Keratinocyte (primary cell): ENCODE measurements around the gene CLDN6. TPM values are rescaled to one million over a fixed set of nuclear protein-coding genes. Genes with fewer than 3 reads are reported as not detected.

ENCODE experiments used
- DNase-seq: peaks from one replicate; pipeline ENCODE4 v3.0.0-alpha.2; 2011; ENCODE audit warnings: low read depth, missing footprints, low spot score
- FAIRE-seq: peaks from 2 replicates; lab custom pipeline; 2011; peaks lifted over from hg19 to GRCh38; lab: Jason Lieb, UNC
- H2AFZ ChIP-seq: 2 replicates; pipeline ENCODE4 v1.6.0; 2012; ENCODE audit warnings: low read length, control low read depth, inconsistent platforms; ENCODE audit not compliant: control insufficient read depth
- H3K27ac ChIP-seq: 2 replicates; pipeline ENCODE4 v1.5.1; 2011; ENCODE audit warnings: low read length; ENCODE audit not compliant: control insufficient read depth, insufficient read depth
- H3K27me3 ChIP-seq: 3 replicates; pipeline ENCODE4 v1.6.0; 2011; ENCODE audit warnings: low read length; ENCODE audit not compliant: control insufficient read depth, insufficient read depth; ENCODE audit errors: extremely low read depth
- H3K36me3 ChIP-seq, 2 experiments: 2 replicates in 1 of 2; 3 replicates in 1 of 2; pipeline ENCODE4 v1.5.1; 2011; ENCODE audit warnings: low read length in 2 of 2, mild to moderate bottlenecking in 1 of 2; ENCODE audit not compliant: control insufficient read depth in 2 of 2, insufficient read depth in 2 of 2; ENCODE audit errors: extremely low read depth in 1 of 2
- H3K4me1 ChIP-seq: 3 replicates; pipeline ENCODE4 v1.5.1; 2011; ENCODE audit warnings: low read length; ENCODE audit not compliant: control insufficient read depth, insufficient read depth; ENCODE audit errors: extremely low read depth
- H3K4me2 ChIP-seq: 3 replicates; pipeline ENCODE4 v1.6.0; 2011; ENCODE audit warnings: low read depth, low read length; ENCODE audit not compliant: control insufficient read depth, insufficient read depth; ENCODE audit errors: extremely low read depth
- H3K4me3 ChIP-seq, 3 experiments: fragments of 200-600 bp in 1 of 3; sonication (generic) in 1 of 3; 2 replicates in 2 of 3; 3 replicates in 1 of 3; pipeline ENCODE4 v1.5.1; 2011 to 2016; ENCODE audit warnings: low read length in 3 of 3, mild to moderate bottlenecking in 3 of 3, control low read depth in 2 of 3, inconsistent platforms in 1 of 3, low read depth in 1 of 3, mixed read lengths in 1 of 3, mixed run types in 1 of 3, moderate library complexity in 1 of 3; ENCODE audit not compliant: control insufficient read depth in 2 of 3, insufficient read depth in 2 of 3; ENCODE audit errors: extremely low read depth in 1 of 3
- H3K79me2 ChIP-seq: 2 replicates; pipeline ENCODE4 v1.6.0; 2012; ENCODE audit warnings: low read length; ENCODE audit not compliant: control insufficient read depth, insufficient read depth
- H3K9ac ChIP-seq: 3 replicates; pipeline ENCODE4 v1.6.0; 2011; ENCODE audit warnings: low read length; ENCODE audit not compliant: control insufficient read depth, insufficient read depth; ENCODE audit errors: extremely low read depth
- H3K9me1 ChIP-seq: 3 replicates; pipeline ENCODE4 v1.6.0; 2011; ENCODE audit warnings: low read length; ENCODE audit not compliant: control insufficient read depth, insufficient read depth; ENCODE audit errors: extremely low read depth
- H3K9me3 ChIP-seq: 2 replicates; pipeline ENCODE4 v1.5.1; 2012; ENCODE audit warnings: low read depth, low read length; ENCODE audit not compliant: control insufficient read depth
- H4K20me1 ChIP-seq: 3 replicates; pipeline ENCODE4 v1.6.0; 2011; ENCODE audit warnings: low read length; ENCODE audit not compliant: control insufficient read depth, insufficient read depth; ENCODE audit errors: extremely low read depth
- CTCF ChIP-seq, 3 experiments: IDR thresholded peaks in 1 of 3; conservative IDR thresholded peaks in 1 of 3; optimal IDR thresholded peaks in 1 of 3; 2 replicates in 2 of 3; 3 replicates in 1 of 3; pipeline versions ENCODE3 to v1.5.1; 2011; ENCODE audit warnings: low read length in 3 of 3, mild to moderate bottlenecking in 3 of 3, moderate library complexity in 2 of 3, control low read depth in 1 of 3, inconsistent platforms in 1 of 3; ENCODE audit not compliant: insufficient read depth in 2 of 3; ENCODE audit errors: extremely low read depth in 1 of 3
- EZH2 ChIP-seq: IDR thresholded peaks from one replicate; pipeline ENCODE4 v1.6.1; 2012; ENCODE audit warnings: inconsistent platforms, mild to moderate bottlenecking, low read length, moderate library complexity
- dilution Hi-C: fragments of 300-500 bp; cut with MboI; formaldehyde crosslinking; loops from one replicate; pipeline ENCODE4 v1.7.0; 2020; ENCODE audit warnings: low sequenced_read_pairs; ENCODE audit not compliant: extremely low pct_ligation_motif_present
- polyA plus RNA-seq, 5 experiments: library from polyadenylated mRNA; depleted of rRNA in 3 of 5; stranded (reverse) in 3 of 5; stranded (forward) in 1 of 5; unstranded in 1 of 5; fragments of >200 nt; gene quantifications; 1 replicate in 1 of 5; 2 replicates in 3 of 5; 3 replicates in 1 of 5; pipeline versions ENCODE4 v1.2.1 to v1.2.3, GENCODE V29; 2011 to 2012; ENCODE audit warnings: missing spikeins in 2 of 5, low read depth in 1 of 5, low replicate concordance in 1 of 5

CLDN6 gene
- polyA plus RNA-seq, 1 donor (not counting 4 experiments of a cell fraction or from before 2014, with no cell fraction given) = not detected

DNA sequence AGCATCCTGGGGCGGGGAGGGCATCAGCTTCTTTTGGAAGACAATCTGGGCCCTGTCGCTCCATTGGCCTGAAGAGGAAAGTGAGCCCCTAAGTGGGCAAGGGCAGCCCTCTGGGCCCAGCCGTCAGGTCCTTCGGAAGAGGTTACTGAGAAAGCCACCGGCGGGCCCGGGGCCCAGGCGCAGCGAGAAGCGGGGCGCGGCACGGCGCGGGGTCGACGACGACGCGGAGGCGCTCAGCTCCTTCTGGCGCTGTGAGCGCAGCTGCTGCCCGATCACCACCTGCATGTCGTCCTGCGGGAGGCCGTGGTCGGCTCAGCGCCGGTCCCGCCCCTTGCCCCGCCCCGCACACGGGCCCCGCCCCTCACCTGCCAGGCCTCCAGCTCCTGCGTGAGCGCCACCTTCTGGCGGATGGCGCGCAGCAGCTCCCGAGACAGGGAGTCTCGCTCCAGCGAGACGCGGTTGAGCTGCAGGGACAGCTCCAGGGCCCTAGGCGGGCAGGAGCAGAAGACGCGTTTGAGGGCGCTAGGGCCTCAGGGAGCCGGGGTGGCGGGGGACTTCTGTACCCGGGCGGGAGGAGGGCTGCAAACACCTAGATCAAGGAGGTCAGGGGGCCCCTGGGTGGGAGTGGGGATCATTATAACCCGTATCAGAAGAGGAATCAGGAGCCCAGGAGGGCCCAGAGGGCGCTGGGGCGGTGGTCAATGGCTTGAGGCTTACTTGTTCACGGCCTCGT is 10.2 kb upstream of the CLDN6 start:
- Histone ChIP-seq H3K4me1 (peaks cover 13% of the 10 kb centered on the region), H3K4me3 (no peak overlapping the region)

DNA sequence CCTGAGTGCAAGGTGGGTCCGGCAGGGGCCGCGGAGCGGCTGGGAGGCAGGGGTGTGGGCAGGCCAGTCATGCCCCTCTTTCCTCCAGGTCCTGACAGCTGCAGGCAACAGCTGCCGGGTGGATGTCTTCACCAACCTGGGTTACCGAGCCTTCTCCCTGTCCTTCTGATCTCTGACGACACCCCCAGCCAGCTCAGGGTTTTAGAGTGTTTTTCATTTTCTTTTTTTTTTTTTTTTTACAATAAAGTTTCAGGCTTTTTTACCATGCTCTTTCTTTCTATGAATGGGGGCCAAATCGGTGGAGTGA is 9.5 kb upstream of the CLDN6 start:
- dilution Hi-C loops = no loop called here
- Histone ChIP-seq H3K9ac (no peak overlapping the region), H3K79me2 (no peaks in the 10 kb centered on the region), H3K27ac (no peak overlapping the region), H3K27me3 (peaks cover 19% of the 10 kb centered on the region), H2AFZ (no peak overlapping the region), H3K36me3 (peaks cover 11 to 22% of the 10 kb centered on the region in 2 experiments), H3K4me1 (peaks cover 20% of the 10 kb centered on the region), H4K20me1 (no peaks in the 10 kb centered on the region), H3K9me1 (no peaks in the 10 kb centered on the region), H3K9me3 (no peaks in the 10 kb centered on the region), H3K4me2 (no peak overlapping the region), H3K4me3 (no peak overlapping the region)
- TF ChIP-seq CTCF (optimal IDR thresholded peaks at IDR 0.05 in 1 of 3, IDR thresholded peaks at IDR 0.05 in 1 of 3, conservative IDR thresholded peaks at IDR 0.05 in 1 of 3; ENCODE audit: extremely low read depth in 1 of 3, insufficient read depth in 2 of 3, low read length in 3 of 3) = no peak
- TF ChIP-seq EZH2 = no peak
- FAIRE-seq = no peak
- no peak for DNase-seq

More for the DNA sequence above, 10.2 kb upstream of the CLDN6 start:
- H2AFZ ChIP-seq = no peak overlapping the region
- H3K9me1 ChIP-seq = no peaks in the 10 kb centered on the region
- H3K9ac ChIP-seq = no peak overlapping the region
- no peak overlapping the region for H3K27ac ChIP-seq
- H4K20me1 ChIP-seq = no peaks in the 10 kb centered on the region
- no peaks in the 10 kb centered on the region for H3K9me3 ChIP-seq
- peaks cover 11 to 15% of the 10 kb centered on the region in 2 experiments for H3K36me3 ChIP-seq
- peaks cover 19% of the 10 kb centered on the region for H3K27me3 ChIP-seq
- FAIRE-seq (no peak), DNase-seq (no peak)
- no peaks in the 10 kb centered on the region for H3K79me2 ChIP-seq
- TF ChIP-seq EZH2 = no peak
- TF ChIP-seq CTCF (optimal IDR thresholded peaks at IDR 0.05 in 1 of 3, IDR thresholded peaks at IDR 0.05 in 1 of 3, conservative IDR thresholded peaks at IDR 0.05 in 1 of 3; ENCODE audit: extremely low read depth in 1 of 3, insufficient read depth in 2 of 3, low read length in 3 of 3) = peak; percentile 41 to 92 (median 92)
- H3K4me2 ChIP-seq = peak overlapping the region; percentile 41
- dilution Hi-C loops = no loop called here
